GM18868 (cell line): Measurements from ENCODE around the gene KLF8.
"Not testable (repeated sequence)": the region's sequence is repeated elsewhere in the genome, so short reads cannot be mapped to it uniquely, and the experiment has no call there.

Experiments used
- ATAC-seq: cut with Tn5 transposase; IDR thresholded peaks from one replicate; pipeline ENCODE4 v1.9.1; 2021; ENCODE audit warnings: mild to moderate bottlenecking, moderate library complexity; ENCODE audit not compliant: unreplicated experiment

KLF8 gene

GRCh38 chrX:56232221-56233082 lies at the start of gene KLF8:
KLF8 (plus strand) TSS chrX:56232356; CDS start chrX:56233335, 979 bp downstream.
- peak; percentile 70 for ATAC-seq

GRCh38 chrX:56206945-56207344 lies 25.2 kb upstream of the KLF8 start:
- not testable (repeated sequence) for ATAC-seq

DNA sequence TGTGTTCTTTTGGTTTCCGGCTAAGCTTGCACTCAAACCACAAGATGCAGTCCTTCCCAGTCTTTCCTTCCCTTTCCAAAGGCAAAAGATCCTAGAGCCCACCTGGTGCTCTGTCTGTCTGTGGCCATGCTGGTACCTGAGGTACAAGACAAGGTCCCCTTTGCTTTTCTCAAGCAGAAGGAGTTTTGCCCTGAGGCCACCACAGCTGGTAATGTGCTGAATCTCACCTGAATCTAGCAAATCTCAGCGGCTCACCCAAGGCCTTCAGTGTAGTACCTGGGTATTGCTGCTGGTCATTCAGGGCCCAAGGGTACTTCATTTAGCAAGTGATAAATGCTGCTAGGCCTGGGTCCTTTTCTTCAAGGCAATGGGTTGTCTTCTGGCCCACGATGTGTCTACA lies 20.5 kb upstream of the KLF8 start:
- ATAC-seq = no peak

DNA sequence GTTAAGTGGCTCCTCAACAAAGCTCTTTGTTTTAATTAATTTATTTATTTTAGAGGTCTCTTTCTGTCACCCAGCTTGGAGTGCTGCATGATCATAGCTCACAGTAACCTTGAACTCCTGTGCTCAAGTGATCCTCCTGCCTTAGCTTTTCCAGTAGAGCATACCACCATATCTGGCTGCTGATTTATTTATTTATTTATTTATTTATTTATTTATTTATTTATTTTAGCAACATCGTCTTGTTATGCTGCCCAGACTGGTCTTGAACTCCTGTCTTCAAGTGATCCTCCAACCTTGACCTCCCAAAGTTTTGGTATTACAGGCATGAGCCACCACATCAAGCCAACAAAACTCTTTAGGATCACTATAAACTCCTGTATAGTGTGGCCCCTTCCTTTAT lies 15.8 kb upstream of the KLF8 start:
- no peak for ATAC-seq

- no peak for ATAC-seq
Measured at GRCh38 chrX:56219700-56220099, 12.5 kb upstream of the KLF8 start.

DNA sequence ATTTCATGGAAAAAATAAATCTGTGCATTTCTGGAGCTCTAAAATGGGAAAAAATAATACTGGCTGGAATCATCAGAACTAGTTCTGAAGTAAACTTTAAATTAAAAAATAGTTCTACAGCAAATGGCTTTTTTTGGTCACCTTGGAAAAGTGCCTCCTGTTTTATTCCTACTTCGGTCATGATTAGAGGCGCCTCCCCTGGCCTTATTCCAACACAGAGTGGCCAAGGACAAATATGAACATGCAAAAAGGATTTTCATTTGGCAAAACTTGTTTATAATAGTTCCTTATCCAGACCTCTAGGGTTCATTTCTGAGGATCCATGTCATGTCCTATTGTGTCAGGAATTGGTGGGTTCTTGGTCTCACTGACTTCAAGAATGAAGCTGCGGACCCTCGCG lies 11.1 kb upstream of the KLF8 start:
- no peak for ATAC-seq

DNA sequence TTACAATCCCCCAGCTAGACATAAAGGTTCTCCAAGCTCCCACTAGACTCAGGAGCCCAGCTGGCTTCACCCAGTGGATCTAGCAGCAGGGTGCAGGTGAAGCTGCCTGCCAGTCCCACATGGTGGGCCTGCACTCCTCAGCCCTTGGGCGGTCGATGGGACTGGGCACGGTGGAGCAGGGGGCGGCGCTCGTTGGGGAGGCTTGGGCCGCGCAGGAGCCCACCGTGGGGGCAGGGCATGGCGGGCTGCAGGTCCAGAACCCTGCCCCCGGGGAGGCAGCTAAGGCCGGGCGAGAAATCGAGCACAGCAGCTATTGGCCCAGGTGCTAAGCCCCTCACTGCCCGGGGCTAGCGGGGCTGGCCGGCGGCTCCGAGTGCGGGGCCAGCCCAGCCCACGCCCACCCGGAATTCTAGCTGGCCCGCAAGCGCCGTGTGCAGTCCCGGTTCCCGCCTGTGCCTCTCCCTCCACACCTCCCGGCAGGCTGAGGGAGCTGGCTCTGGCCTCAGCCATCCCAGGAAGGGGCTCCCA lies 9.6 kb upstream of the KLF8 start:
- ATAC-seq = no peak

GRCh38 chrX:56226980-56227379 lies 5.2 kb upstream of the KLF8 start:
- no peak for ATAC-seq

DNA sequence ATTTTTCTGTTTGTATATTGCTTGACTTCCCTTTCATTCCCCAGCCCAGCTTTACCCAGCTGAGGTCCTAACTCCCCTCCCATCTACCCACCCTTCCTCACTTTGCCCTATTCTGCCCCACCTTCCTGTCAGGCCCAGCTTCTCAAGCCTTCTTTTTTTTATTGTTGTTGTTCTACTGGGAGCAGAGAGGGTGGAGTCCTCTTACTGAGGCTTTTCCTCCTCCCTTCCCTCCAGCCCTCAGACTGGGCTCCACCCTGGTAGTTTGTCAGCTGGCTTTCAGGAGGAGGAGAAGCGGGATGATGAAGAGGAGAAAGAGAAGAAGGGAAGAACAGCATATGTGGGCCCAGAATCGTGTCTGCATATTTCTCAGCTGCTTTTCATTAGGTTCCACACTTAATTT lies 3.2 kb upstream of the KLF8 start:
- ATAC-seq = no peak

DNA sequence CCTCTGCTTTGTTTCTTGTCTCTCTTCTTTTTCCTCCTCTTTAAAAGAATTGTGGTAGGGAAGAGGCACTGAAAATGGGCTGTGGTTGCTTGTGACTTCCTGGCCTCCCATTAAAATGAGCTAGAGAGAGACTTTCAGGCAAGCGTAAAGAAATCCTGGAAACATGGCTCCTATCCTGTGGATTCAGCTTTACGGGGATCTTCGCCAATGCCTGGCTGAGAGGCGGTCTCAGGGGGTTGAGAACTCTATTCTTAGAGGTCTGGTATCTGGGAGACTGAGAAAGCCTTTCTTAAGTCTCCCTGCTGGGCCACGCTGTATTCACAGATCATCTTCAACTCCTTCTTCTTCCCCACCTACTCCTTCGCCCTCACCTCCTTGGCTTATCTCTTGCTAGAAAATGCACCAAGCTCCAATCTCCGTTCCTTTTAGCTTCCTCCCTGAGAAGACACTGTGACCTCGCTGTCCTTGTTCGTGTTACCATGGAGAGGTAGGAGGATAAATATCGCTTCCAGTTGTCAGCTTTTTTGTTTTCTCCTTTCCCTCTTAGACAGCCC lies 542 bp upstream of the KLF8 start:
- no peak for ATAC-seq

DNA sequence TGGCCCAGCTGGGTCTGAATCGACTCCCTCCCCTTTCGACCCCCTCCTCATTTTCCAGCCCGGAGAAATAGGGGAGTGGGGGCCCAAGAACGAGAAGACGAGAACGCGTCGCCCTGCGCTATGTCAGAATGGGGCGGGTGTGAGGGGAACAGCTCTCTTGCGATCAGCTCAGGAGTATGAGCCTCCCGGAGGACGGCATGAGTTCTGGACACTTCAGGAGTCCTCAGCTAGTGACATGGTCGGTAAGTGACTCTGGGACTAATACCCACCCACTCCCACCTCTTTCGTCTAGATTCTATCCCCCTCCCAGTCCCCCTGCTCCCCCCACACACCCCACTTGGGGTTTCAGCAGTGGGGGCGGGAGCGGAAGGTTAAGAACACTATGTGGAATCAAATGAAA lies 944 bp downstream of the KLF8 start:
- ATAC-seq = no peak

DNA sequence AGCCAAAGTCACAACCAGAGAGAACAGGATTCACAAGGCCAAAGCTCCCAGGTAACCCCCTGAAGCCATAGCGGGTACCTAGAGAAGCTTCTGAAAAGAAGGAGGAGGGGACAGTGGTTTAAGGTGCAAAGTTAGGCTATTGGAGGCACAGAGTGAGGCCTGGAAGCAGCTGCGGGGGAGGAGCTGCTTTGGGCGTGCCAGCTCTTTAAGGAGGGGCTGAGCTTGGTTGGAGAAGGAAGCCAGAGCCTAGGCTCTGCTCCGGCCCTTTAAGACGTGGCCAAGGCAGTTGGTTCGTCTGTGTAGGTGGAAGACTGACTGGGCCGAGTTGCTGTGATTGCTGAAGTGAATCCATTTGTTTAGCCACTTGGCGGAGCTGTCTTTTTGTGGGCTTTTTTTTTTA lies 1.5 kb downstream of the KLF8 start:
- ATAC-seq = peak; percentile 91

- peak; percentile 87 for ATAC-seq
Measured at GRCh38 chrX:56248492-56248891, 16.3 kb downstream of the KLF8 start.

GRCh38 chrX:56253832-56254703 lies 21.9 kb downstream of the KLF8 start:
- ATAC-seq = no peak

GRCh38 chrX:56268888-56269287 lies 36.7 kb downstream of the KLF8 start:
- ATAC-seq = peak; percentile 99

GRCh38 chrX:56278692-56279091 lies 46.5 kb downstream of the KLF8 start:
- no peak for ATAC-seq

GRCh38 chrX:56279863-56280262 lies 47.7 kb downstream of the KLF8 start:
- no peak for ATAC-seq

DNA sequence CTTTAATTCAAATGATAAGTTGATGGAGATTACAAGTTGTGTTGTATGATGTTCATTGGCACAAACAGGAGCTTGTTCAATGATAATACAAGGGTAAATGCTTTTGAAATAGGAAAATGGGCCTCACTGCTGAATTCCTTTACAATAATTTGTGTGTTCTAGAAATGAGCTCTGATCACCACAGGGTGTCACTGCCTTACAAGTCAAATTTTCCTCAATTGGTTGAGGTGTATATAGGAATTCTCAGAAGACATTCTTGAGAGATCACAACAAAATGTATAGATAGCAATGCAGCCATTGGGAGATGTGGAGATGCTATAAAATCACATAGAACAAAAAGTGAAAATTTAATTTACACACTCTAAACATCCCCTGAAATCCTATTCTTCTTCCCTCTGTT lies 49.6 kb downstream of the KLF8 start:
- ATAC-seq = no peak

GRCh38 chrX:56284269-56284668 lies 52.1 kb downstream of the KLF8 start:
- no peak for ATAC-seq

GRCh38 chrX:56288608-56289007 lies 56.5 kb downstream of the KLF8 start:
- ATAC-seq = no peak

GRCh38 chrX:56289449-56289848 lies 57.3 kb downstream of the KLF8 start:
- ATAC-seq = no peak
